C4-2B (cell line): ENCODE measurements around the gene TENM4.

Experiments
- CTCF ChIP-seq: fragments of 450-650 bp; conservative IDR thresholded peaks from 2 replicates; pipeline ENCODE4 v1.5.1; 2017; ENCODE audit warnings: mild to moderate bottlenecking
- ZFX ChIP-seq: fragments of 450-650 bp; IDR thresholded peaks from 2 replicates; pipeline ENCODE4 v1.6.1; 2017

- TF ChIP-seq CTCF: no peak
- TF ChIP-seq ZFX: no peak
Measured at GRCh38 chr11:79070518-79070917, 370.3 kb downstream of the TENM4 start.
